ENCODE results near the gene KIAA1191. TPM values are rescaled to one million over a fixed set of nuclear protein-coding genes. Genes with fewer than 3 reads are reported as not detected.

KIAA1191 gene
- total and polyA plus RNA-seq, 9 of the 15 experiments (the other 6 are each of a cell fraction or from before 2014, with no cell fraction given) = 31.0 to 80.2 (median 45.7) TPM

DNA sequence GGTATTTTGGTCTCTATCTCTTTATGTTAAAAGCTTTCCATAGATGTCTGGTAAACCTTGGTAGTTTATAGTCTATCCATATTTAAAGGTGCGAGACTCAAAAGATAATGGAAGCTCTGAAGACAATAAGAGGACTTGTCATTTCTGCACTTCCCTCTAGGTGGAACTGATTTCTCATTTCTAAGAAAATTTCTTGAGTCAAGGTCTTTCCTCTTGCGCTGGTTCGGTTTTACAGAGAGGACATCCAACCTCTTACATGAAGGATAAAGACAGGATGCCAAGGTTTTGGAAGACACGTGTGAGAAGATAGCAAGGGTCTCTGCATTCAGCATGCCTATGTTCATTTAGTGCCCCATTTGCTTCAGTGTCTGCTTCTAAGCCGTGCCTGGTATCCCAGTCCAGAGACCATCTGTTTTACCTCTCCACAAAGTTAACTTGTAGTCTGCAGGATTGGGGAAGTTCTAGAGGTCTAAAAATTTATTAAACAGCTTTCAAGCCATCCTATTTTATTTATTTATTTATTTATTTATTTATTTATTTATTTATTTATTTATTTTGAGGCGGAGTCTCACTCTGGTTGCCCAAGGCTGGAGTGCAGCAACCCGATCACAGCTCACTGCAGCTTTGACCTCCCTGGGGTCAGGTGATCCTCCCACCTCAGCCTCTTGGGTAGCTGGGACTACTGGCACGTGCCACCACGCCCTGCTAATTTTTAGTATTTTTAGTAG is 41.6 kb downstream of the KIAA1191 start:
- Histone ChIP-seq H3K27ac (ENCODE audit: extremely low read depth, low read depth, low read length) (no peak overlapping the region), H3K9me3 (replicated peaks; ENCODE audit: control insufficient read depth, insufficient read depth, low read depth, low read length) (no peaks in the 10 kb centered on the region), H2AFZ (ENCODE audit: low read depth, low read length) (no peak overlapping the region), H3K9me1 (ENCODE audit: control insufficient read depth, insufficient read depth, low read length) (no peaks in the 10 kb centered on the region), H3K9ac (ENCODE audit: insufficient read depth in 1 of 2, low read depth in 2 of 2, low read length in 2 of 2) (no peak overlapping the region), H4K20me1 (replicated peaks; ENCODE audit: control insufficient read depth, insufficient read depth, low read length) (no peaks in the 10 kb centered on the region), H3K27me3 (ENCODE audit: control insufficient read depth in 2 of 2, insufficient read depth in 2 of 2, low read length in 2 of 2) (no peaks in the 10 kb centered on the region), H3K4me1 (replicated peaks in 1 of 2; ENCODE audit: control insufficient read depth in 2 of 2, insufficient read depth in 2 of 2, low read length in 2 of 2) (no peaks in the 10 kb centered on the region), H3K4me3 (no peak overlapping the region), H3K36me3 (ENCODE audit: control insufficient read depth, insufficient read depth, low read length) (peaks cover 52% of the 10 kb centered on the region), H3K4me2 (ENCODE audit: insufficient read depth, low read length) (no peak overlapping the region), H3K79me2 (ENCODE audit: control insufficient read depth, insufficient read depth, low read length) (no peaks in the 10 kb centered on the region)
- intact Hi-C loops (cut with micrococcal nuclease) = no loop called here
- BruUV-seq (replicated peaks) = no TSS peak
- WGBS (ENCODE audit: insufficient coverage, low coverage, missing lambda C conversion rate) = 79% methylated on average over 9 of the region's 9 CpGs
- ChIA-PET POLR2A (interaction anchor here (0.8 kb wide), 1 partner anchor 31 kb away, joined by 3 read pairs; no protein-coding TSS in a partner anchor), CTCF (ENCODE audit: low intra/inter-chr PET ratio) (interaction anchor here (0.6 kb wide), 1 partner anchor 223 kb away, joined by 5 read pairs; no protein-coding TSS in a partner anchor)
- FAIRE-seq (peak; percentile 37), ATAC-seq (peak; percentile 41; the same call in 2 of the 3 replicates), DNase-seq (ENCODE audit: extremely low read depth in 1 of 4, low spot score in 3 of 4) (peak in 1 of 4 experiments; percentile 24)
- in situ Hi-C loops (cut with MboI) = no loop called here
- TF ChIP-seq ZNF224 (CRISPR knock-in tag; IDR thresholded peaks at IDR 0.05) (no peak), RAD21 (CRISPR knock-in tag; conservative IDR thresholded peaks at IDR 0.05 in 1 of 2, IDR thresholded peaks at IDR 0.05 in 1 of 2) (peak in 1 of 2 experiments; percentile 40; a peak in 2 of 4 replicates), SMARCB1 (IDR thresholded peaks at IDR 0.05; ENCODE audit: insufficient read length, low read depth) (no peak), ZC3H11A (IDR thresholded peaks at IDR 0.05; ENCODE audit: low read depth, low read length) (0 out of 2 replicates have a peak, but pooled peaks have one; percentile 48), FOXM1 (IDR thresholded peaks at IDR 0.05; ENCODE audit: low read depth) (no peak), FOXM1 (CRISPR knock-in tag; IDR thresholded peaks at IDR 0.05; ENCODE audit: low read depth) (no peak), NFYB (IDR thresholded peaks at IDR 0.05; ENCODE audit: extremely low read depth, insufficient read length) (no peak), ZNF764 (CRISPR knock-in tag; IDR thresholded peaks at IDR 0.05; ENCODE audit: low read depth) (no peak), ESRRB (CRISPR knock-in tag; IDR thresholded peaks at IDR 0.05; ENCODE audit: borderline replicate concordance) (no peak), TFAM (CRISPR knock-in tag; conservative IDR thresholded peaks at IDR 0.05) (no peak)
- TF ChIP-seq, protein P1, sequence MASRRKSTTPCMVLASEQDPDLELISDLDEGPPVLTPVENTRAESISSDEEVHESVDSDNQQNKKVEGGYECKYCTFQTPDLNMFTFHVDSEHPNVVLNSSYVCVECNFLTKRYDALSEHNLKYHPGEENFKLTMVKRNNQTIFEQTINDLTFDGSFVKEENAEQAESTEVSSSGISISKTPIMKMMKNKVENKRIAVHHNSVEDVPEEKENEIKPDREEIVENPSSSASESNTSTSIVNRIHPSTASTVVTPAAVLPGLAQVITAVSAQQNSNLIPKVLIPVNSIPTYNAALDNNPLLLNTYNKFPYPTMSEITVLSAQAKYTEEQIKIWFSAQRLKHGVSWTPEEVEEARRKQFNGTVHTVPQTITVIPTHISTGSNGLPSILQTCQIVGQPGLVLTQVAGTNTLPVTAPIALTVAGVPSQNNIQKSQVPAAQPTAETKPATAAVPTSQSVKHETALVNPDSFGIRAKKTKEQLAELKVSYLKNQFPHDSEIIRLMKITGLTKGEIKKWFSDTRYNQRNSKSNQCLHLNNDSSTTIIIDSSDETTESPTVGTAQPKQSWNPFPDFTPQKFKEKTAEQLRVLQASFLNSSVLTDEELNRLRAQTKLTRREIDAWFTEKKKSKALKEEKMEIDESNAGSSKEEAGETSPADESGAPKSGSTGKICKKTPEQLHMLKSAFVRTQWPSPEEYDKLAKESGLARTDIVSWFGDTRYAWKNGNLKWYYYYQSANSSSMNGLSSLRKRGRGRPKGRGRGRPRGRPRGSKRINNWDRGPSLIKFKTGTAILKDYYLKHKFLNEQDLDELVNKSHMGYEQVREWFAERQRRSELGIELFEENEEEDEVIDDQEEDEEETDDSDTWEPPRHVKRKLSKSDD (conservative IDR thresholded peaks at IDR 0.05; ENCODE audit: low read length) = no peak
- TF ChIP-seq, protein P2, sequence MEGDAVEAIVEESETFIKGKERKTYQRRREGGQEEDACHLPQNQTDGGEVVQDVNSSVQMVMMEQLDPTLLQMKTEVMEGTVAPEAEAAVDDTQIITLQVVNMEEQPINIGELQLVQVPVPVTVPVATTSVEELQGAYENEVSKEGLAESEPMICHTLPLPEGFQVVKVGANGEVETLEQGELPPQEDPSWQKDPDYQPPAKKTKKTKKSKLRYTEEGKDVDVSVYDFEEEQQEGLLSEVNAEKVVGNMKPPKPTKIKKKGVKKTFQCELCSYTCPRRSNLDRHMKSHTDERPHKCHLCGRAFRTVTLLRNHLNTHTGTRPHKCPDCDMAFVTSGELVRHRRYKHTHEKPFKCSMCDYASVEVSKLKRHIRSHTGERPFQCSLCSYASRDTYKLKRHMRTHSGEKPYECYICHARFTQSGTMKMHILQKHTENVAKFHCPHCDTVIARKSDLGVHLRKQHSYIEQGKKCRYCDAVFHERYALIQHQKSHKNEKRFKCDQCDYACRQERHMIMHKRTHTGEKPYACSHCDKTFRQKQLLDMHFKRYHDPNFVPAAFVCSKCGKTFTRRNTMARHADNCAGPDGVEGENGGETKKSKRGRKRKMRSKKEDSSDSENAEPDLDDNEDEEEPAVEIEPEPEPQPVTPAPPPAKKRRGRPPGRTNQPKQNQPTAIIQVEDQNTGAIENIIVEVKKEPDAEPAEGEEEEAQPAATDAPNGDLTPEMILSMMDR (IDR thresholded peaks at IDR 0.05 in 2 of 3, conservative IDR thresholded peaks at IDR 0.05 in 1 of 3; ENCODE audit: insufficient read depth in 2 of 3, low read depth in 1 of 3, low read length in 3 of 3) = peak; percentile 7 to 42 (median 40); a peak in 5 of 6 replicates
